ENCODE measurements around the gene AKT2. TPM values are rescaled to one million over a fixed set of nuclear protein-coding genes. Genes with fewer than 3 reads are reported as not detected.

Gene AKT2
- total and polyA plus RNA-seq, 10 of the 15 experiments (the other 5 are each of a cell fraction or from before 2014, with no cell fraction given) = 1.0 to 185 (median 71.5) TPM

- H3K4me1 ChIP-seq (ENCODE audit: control insufficient read depth, insufficient read depth, low read length) = no peaks in the 10 kb centered on the region
- no peaks in the 10 kb centered on the region; a peak in 1 of 4 replicates for H3K27me3 ChIP-seq (replicated peaks in 1 of 2; ENCODE audit: control insufficient read depth in 2 of 2, insufficient read depth in 2 of 2, low read length in 1 of 2)
- H2AFZ ChIP-seq (ENCODE audit: control insufficient read depth, low read depth, low read length) = no peak overlapping the region
- in situ Hi-C loops (cut with MboI) (no loop called here), intact Hi-C loops (cut with micrococcal nuclease; ENCODE audit: unreplicated experiment) (no loop called here)
- TSS peak; percentile 22 for BruUV-seq (replicated peaks)
- POLR2A ChIA-PET = no interaction called here
- H4K20me1 ChIP-seq (ENCODE audit: control insufficient read depth, insufficient read depth) = no peaks in the 10 kb centered on the region
- no peak overlapping the region for H3K27ac ChIP-seq (ENCODE audit: control insufficient read depth, insufficient read depth)
- no peak overlapping the region for H3K4me2 ChIP-seq (ENCODE audit: control insufficient read depth, insufficient read depth)
- FAIRE-seq (no peak), ATAC-seq (no peak), DNase-seq (ENCODE audit: low read depth, low spot score) (no peak)
- RAD21 ChIA-PET (ENCODE audit: unreplicated experiment) = no interaction called here
- H3K79me2 ChIP-seq (ENCODE audit: control insufficient read depth, insufficient read depth, low read length) = no peaks in the 10 kb centered on the region
- CTCF ChIA-PET = no interaction called here
- no peak overlapping the region for H3K4me3 ChIP-seq
- 91% methylated on average over 25 of the region's 25 CpGs for WGBS (ENCODE audit: insufficient coverage, insufficient replicate concordance, low lambda C conversion rate, missing lambda C conversion rate)
- no peaks in the 10 kb centered on the region for H3K9me3 ChIP-seq (replicated peaks; ENCODE audit: control insufficient read depth, insufficient read depth, low read length)
- H3K36me3 ChIP-seq (ENCODE audit: control insufficient read depth in 2 of 2, insufficient read depth in 2 of 2, low read length in 1 of 2) = peaks cover 10 to 29% of the 10 kb centered on the region in 2 experiments; a peak in 3 of 4 replicates
- SMC1A ChIA-PET (ENCODE audit: uncharacterized antibody, unreplicated experiment) = no interaction called here
- TF ChIP-seq ZNF592 (IDR thresholded peaks at IDR 0.05) = no peak
- no peak for TF ChIP-seq ZSCAN29 (IDR thresholded peaks at IDR 0.05)
- no peak for TF ChIP-seq RELA (IDR thresholded peaks at IDR 0.05; ENCODE audit: borderline replicate concordance, partially characterized antibody)
- TF ChIP-seq RUNX3 (IDR thresholded peaks at IDR 0.05; ENCODE audit: low read length) = no peak
- H3K9ac ChIP-seq (ENCODE audit: control insufficient read depth, insufficient read depth, low read length) = no peak overlapping the region
These were observed 52.0 kb downstream of the AKT2 start for GRCh38 chr19:40232949-40233810.

Data from GM12878 (cell line).